Smooth muscle cell (in vitro differentiated cells): ENCODE results near the gene CYP2C18. TPM values are rescaled to one million over a fixed set of nuclear protein-coding genes. Genes with fewer than 3 reads are reported as not detected.
"Not testable (repeated sequence)": the region's sequence is repeated elsewhere in the genome, so short reads cannot be mapped to it uniquely, and the experiment has no call there.

ENCODE experiments used
- DNase-seq: peaks from one replicate; lab custom pipeline; 2025; ENCODE audit not compliant: unreplicated experiment; lab: John Stamatoyannopoulos, UW
- H2AFZ ChIP-seq: fragments of 200-600 bp; sonication (generic); 2 replicates; pipeline ENCODE4 v1.6.0; 2016; ENCODE audit warnings: antibody characterized with exemption, low read depth, mild to moderate bottlenecking
- H3F3A ChIP-seq: fragments of 200-600 bp; sonication (generic); 2 replicates; pipeline ENCODE4 v1.6.0; 2017; ENCODE audit warnings: antibody characterized with exemption, low read depth
- H3K27ac ChIP-seq: fragments of 200-600 bp; sonication (generic); 2 replicates; pipeline ENCODE4 v1.5.1; 2016; ENCODE audit warnings: low read depth, mild to moderate bottlenecking
- H3K27me3 ChIP-seq: fragments of 200-600 bp; sonication (generic); 2 replicates; pipeline ENCODE4 v1.6.1; 2016; ENCODE audit warnings: low read depth, mild to moderate bottlenecking
- H3K36me3 ChIP-seq: fragments of 200-600 bp; sonication (generic); 2 replicates; pipeline ENCODE4 v1.5.1; 2016; ENCODE audit warnings: low read depth
- H3K4me1 ChIP-seq: fragments of 200-600 bp; sonication (generic); 2 replicates; pipeline ENCODE4 v1.5.1; 2016; ENCODE audit warnings: low read depth
- H3K4me2 ChIP-seq: fragments of 200-600 bp; sonication (generic); 2 replicates; pipeline ENCODE4 v1.6.0; 2016; ENCODE audit warnings: mild to moderate bottlenecking
- H3K4me3 ChIP-seq: fragments of 200-600 bp; sonication (generic); 2 replicates; pipeline ENCODE4 v1.5.1; 2016; ENCODE audit warnings: mild to moderate bottlenecking
- H3K79me2 ChIP-seq: fragments of 200-600 bp; sonication (generic); 2 replicates; pipeline ENCODE4 v1.6.0; 2016; ENCODE audit warnings: low read depth, mild to moderate bottlenecking
- H3K9ac ChIP-seq: fragments of 200-600 bp; sonication (generic); 2 replicates; pipeline ENCODE4 v1.6.0; 2016; ENCODE audit warnings: low read depth
- H3K9me3 ChIP-seq: fragments of 200-600 bp; sonication (generic); replicated peaks from 2 replicates; pipeline ENCODE4 v1.5.1; 2016; ENCODE audit warnings: low read depth
- H4K20me1 ChIP-seq: fragments of 200-600 bp; sonication (generic); 2 replicates; pipeline ENCODE4 v1.6.0; 2016; ENCODE audit warnings: low read depth
- CTCF ChIP-seq: fragments of 200-600 bp; sonication (generic); IDR thresholded peaks from 2 replicates; pipeline ENCODE4 v1.5.1; 2017; ENCODE audit warnings: borderline replicate concordance, mild to moderate bottlenecking, antibody characterized with exemption; ENCODE audit not compliant: insufficient read depth, poor library complexity, severe bottlenecking
- WGBS: methylation state at CpG from one replicate; pipeline ENCODE4 v1.1.7; 2016; ENCODE audit warnings: low lambda C conversion rate; 5-methylcytosine and 5-hydroxymethylcytosine counted together
- polyA plus RNA-seq: library from polyadenylated mRNA; unstranded; fragments of >200 nt; fragmentation: Nextera tagmentation; extraction: Ambion mirVana; gene quantifications from 2 replicates; pipeline ENCODE4 v1.2.1, GENCODE V29; 2016
- total RNA-seq: library from RNA; depleted of rRNA; stranded (reverse); fragments of >200 nt; gene quantifications from 2 replicates; pipeline ENCODE4 v1.2.3, GENCODE V29; 2014

The CYP2C18 gene
- total and polyA plus RNA-seq, 2 experiments from 2014 or later = 1.1 TPM; not detected in 1

- Histone ChIP-seq H3K36me3 (no peaks in the 10 kb centered on the region), H3K79me2 (no peaks in the 10 kb centered on the region), H3K4me2 (no peak overlapping the region), H2AFZ (no peak overlapping the region), H3K4me1 (no peaks in the 10 kb centered on the region), H3K9me3 (no peaks in the 10 kb centered on the region), H3K4me3 (no peak overlapping the region), H3K27me3 (no peaks in the 10 kb centered on the region), H4K20me1 (no peaks in the 10 kb centered on the region), H3F3A (no peaks in the 10 kb centered on the region), H3K27ac (no peak overlapping the region), H3K9ac (no peak overlapping the region)
- WGBS = 97% methylated on average over 2 of the region's 2 CpGs
- TF ChIP-seq CTCF = no peak
- DNase-seq = no peak
Observed at GRCh38 chr10:94678475-94678874, 5.1 kb upstream of the CYP2C18 start.

- DNase-seq = no peak
- no peak overlapping the region for H3K27ac ChIP-seq
- 74% methylated on average over 1 of the region's 1 CpG for WGBS
Observed at GRCh38 chr10:94680544-94680943, 3.0 kb upstream of the CYP2C18 start.

GRCh38 chr10:94682636-94683035 lies 893 bp upstream of the CYP2C18 start:
- H3K79me2 ChIP-seq, H4K20me1 ChIP-seq, H3K4me3 ChIP-seq, H3K36me3 ChIP-seq, H3K9me3 ChIP-seq, H3F3A ChIP-seq, H3K27me3 ChIP-seq, DNase-seq, H3K4me1 ChIP-seq, H3K27ac ChIP-seq, H3K9ac ChIP-seq, H2AFZ ChIP-seq, H3K4me2 ChIP-seq: not testable (repeated sequence)
- 66% methylated on average over 4 of the region's 4 CpGs for WGBS

More at GRCh38 chr10:94680544-94680943, 3.0 kb upstream of the CYP2C18 start:
- Histone ChIP-seq H3K36me3 (no peaks in the 10 kb centered on the region), H3K4me1 (no peaks in the 10 kb centered on the region), H4K20me1 (no peaks in the 10 kb centered on the region), H3K4me2 (no peak overlapping the region), H3F3A (no peaks in the 10 kb centered on the region), H3K27me3 (no peaks in the 10 kb centered on the region), H3K9me3 (no peaks in the 10 kb centered on the region), H3K79me2 (no peaks in the 10 kb centered on the region), H3K4me3 (no peak overlapping the region), H3K9ac (no peak overlapping the region), H2AFZ (no peak overlapping the region)
- no peak for TF ChIP-seq CTCF

- H3K4me3 ChIP-seq = no peak overlapping the region
- TF ChIP-seq CTCF = no peak
- H2AFZ ChIP-seq = no peak overlapping the region
- DNase-seq = no peak
- H3K27ac ChIP-seq = no peak overlapping the region
- H3K4me2 ChIP-seq = no peak overlapping the region
- H3K36me3 ChIP-seq = no peaks in the 10 kb centered on the region
- WGBS = 91% methylated on average over 11 of the region's 11 CpGs
- H3K4me1 ChIP-seq = no peaks in the 10 kb centered on the region
- H3F3A ChIP-seq = no peaks in the 10 kb centered on the region
- no peaks in the 10 kb centered on the region for H3K79me2 ChIP-seq
- no peaks in the 10 kb centered on the region for H4K20me1 ChIP-seq
- no peaks in the 10 kb centered on the region for H3K27me3 ChIP-seq
- H3K9ac ChIP-seq = no peak overlapping the region
- H3K9me3 ChIP-seq = no peaks in the 10 kb centered on the region
Observed at GRCh38 chr10:94687625-94688248, 4.2 kb downstream of the CYP2C18 start.
